Measurements from ENCODE around the gene SEPTIN5.

The SEPTIN5 gene

DNA sequence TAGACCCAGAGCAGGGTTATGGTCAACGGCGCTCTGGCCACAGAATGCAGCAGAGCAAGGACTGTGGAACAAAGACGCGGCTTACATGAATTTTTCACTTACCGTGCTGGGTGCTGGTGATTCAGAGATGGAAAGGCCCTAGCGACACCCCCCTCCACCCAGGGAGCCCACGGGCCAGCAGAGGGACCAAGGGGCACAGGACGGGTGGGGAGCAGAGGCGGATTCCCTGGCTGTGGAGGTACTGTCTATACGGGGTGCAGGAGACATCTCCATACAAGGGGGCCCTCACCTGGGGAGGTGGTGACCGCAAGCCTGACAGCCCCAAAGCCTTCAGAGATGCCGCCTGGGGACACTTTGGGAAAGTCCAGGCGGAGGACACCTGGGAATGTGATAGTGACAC, 1.1 kb upstream of the SEPTIN5 start:
- TF ChIP-seq, protein P1, sequence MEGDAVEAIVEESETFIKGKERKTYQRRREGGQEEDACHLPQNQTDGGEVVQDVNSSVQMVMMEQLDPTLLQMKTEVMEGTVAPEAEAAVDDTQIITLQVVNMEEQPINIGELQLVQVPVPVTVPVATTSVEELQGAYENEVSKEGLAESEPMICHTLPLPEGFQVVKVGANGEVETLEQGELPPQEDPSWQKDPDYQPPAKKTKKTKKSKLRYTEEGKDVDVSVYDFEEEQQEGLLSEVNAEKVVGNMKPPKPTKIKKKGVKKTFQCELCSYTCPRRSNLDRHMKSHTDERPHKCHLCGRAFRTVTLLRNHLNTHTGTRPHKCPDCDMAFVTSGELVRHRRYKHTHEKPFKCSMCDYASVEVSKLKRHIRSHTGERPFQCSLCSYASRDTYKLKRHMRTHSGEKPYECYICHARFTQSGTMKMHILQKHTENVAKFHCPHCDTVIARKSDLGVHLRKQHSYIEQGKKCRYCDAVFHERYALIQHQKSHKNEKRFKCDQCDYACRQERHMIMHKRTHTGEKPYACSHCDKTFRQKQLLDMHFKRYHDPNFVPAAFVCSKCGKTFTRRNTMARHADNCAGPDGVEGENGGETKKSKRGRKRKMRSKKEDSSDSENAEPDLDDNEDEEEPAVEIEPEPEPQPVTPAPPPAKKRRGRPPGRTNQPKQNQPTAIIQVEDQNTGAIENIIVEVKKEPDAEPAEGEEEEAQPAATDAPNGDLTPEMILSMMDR (IDR thresholded peaks at IDR 0.05; ENCODE audit: low read depth, low read length) = no peak
- no peaks in the 10 kb centered on the region for H3K27me3 ChIP-seq (ENCODE audit: insufficient read depth, low read depth, severe bottlenecking)
- no peak overlapping the region for H3K4me3 ChIP-seq (ENCODE audit: low read depth, low read length)
- no peaks in the 10 kb centered on the region for H3K9me3 ChIP-seq (ENCODE audit: severe bottlenecking)
- DNase-seq = no peak
- no peak overlapping the region for H3K27ac ChIP-seq
- peaks cover 7% of the 10 kb centered on the region; the same call in 1 of the 2 replicates for H3K36me3 ChIP-seq

DNA sequence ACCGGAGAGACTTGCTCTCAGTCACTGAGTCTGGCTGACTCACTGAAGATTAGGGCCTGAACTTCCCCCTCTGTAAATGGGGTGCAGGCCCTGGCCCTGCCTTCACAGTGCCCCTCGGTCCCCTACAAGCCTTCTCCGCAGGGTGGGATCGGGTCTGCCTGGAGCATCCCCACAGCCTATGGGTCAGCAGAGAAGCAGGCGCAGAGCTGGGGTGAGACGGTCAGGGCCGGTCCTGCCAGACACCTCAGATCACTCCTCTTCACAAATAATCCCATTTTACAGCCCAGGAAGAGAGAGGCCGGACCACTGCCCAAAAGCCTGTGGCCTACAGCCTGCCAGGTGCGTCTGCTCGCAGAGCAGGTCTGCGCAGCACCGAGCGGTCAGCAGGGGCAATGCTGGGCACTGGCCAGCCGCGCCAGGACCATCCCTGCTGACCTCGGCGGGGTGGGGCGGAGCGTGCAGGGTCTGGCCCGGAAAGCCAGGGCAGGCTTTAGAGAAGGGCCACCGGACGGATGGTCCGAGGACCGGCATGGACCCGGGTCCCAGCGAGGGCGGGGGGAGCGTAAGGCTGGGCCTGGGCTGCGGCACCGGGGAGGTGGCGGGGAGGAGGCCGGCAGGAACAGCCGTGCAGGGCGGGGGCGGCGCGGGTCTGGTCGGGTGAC, 522 bp upstream of the SEPTIN5 start:
- TF ChIP-seq, protein P1 (IDR thresholded peaks at IDR 0.05; ENCODE audit: low read depth, low read length) = 0 out of 2 replicates have a peak, but pooled peaks have one; percentile 13
- Histone ChIP-seq H3K4me3 (ENCODE audit: low read depth, low read length) (peak overlapping the region; percentile 52), H3K27me3 (ENCODE audit: insufficient read depth, low read depth, severe bottlenecking) (no peaks in the 10 kb centered on the region), H3K27ac (peak overlapping the region; percentile 57), H3K9me3 (ENCODE audit: severe bottlenecking) (no peaks in the 10 kb centered on the region), H3K36me3 (peaks cover 7% of the 10 kb centered on the region; the same call in 1 of the 2 replicates)
- DNase-seq = peak; percentile 46

DNA sequence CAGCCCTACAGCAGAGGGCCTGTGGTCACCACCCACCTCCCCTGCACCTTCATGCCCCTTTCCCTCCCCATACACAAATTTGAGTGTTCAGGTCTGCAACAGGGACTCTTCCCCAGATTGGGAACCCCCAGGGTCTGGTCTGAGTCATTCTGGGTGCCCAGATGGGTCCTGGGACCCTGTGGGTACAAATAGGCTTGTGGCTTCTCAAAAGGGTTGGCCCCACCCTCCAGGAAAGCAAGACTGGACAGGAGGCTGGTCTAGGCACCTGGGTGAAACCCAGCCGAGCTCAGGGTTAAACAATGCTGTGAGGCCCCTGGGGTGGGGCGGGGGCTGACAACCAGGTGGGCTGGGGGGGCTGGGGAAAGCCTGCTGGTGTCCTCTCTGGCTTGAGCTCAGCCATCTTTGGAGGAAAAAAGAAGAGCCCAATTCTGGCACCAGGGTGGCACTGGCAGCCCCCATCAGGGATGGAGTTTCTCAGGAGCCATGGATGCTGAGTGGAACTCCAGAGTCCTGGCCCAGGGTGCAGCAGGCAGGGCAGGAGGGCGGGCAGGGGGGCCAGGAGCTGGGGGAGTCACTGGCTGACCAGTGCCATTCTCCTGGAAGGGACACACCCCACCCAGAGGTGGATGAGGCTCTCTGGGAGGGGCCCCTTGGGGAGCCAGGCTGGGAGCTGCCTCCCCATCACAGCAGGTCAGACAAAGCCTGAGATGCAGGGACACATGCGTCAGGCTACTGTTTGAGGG, 1.1 kb downstream of the SEPTIN5 start:
- H3K36me3 ChIP-seq = peaks cover 18% of the 10 kb centered on the region
- no peak for DNase-seq
- TF ChIP-seq, protein P1 (IDR thresholded peaks at IDR 0.05; ENCODE audit: low read depth, low read length) = no peak
- H3K4me3 ChIP-seq (ENCODE audit: low read depth, low read length) = peak overlapping the region; percentile 81
- H3K27ac ChIP-seq = peak overlapping the region; percentile 80; the same call in 1 of the 2 replicates
- no peaks in the 10 kb centered on the region for H3K27me3 ChIP-seq (ENCODE audit: insufficient read depth, low read depth, severe bottlenecking)
- no peaks in the 10 kb centered on the region for H3K9me3 ChIP-seq (ENCODE audit: severe bottlenecking)

DNA sequence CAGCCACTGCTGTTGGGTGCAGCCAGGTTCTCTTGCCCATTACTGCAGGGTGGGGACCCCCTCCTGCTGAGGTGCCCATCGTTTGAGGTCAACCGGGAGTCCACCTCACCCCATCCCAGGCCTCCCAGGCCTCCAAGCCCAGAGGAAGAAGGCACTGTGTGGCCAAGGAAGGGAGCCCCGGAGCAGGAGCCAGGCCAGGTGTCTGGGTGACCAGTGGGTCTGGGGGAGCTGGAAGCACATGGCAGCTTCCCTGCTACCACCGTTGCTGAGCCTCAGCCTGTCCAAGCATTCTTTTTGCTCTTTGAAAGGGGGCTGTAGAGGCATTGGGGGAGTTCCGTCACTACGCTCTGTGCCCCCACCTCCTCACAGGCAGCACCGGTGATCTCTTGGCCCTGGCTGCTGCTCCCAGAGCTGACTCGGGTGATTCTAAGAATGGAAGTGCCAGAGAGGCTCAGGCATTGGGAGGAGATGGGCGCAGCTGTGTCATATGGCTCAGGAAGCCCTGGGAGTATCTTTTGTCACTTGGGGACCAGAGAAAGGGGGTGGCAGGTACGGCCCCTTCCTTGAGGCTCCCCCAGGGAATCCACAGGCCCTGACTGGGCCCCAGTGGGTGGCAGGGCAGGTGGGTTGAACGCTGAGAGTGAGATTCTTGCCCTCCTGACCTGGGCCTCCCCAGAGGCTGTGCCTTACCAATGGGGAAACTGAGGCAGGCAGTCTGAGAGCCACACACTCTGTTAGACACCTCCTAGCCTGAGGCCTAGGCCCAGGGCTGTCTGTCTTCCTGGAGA, 1.9 kb downstream of the SEPTIN5 start:
- H3K27ac ChIP-seq = no peak overlapping the region
- no peaks in the 10 kb centered on the region for H3K27me3 ChIP-seq (ENCODE audit: insufficient read depth, low read depth, severe bottlenecking)
- peaks cover 26% of the 10 kb centered on the region for H3K36me3 ChIP-seq
- H3K9me3 ChIP-seq (ENCODE audit: severe bottlenecking) = no peaks in the 10 kb centered on the region
- H3K4me3 ChIP-seq (ENCODE audit: low read depth, low read length) = no peak overlapping the region
- TF ChIP-seq, protein P1 (IDR thresholded peaks at IDR 0.05; ENCODE audit: low read depth, low read length) = no peak
- no peak for DNase-seq

DNA sequence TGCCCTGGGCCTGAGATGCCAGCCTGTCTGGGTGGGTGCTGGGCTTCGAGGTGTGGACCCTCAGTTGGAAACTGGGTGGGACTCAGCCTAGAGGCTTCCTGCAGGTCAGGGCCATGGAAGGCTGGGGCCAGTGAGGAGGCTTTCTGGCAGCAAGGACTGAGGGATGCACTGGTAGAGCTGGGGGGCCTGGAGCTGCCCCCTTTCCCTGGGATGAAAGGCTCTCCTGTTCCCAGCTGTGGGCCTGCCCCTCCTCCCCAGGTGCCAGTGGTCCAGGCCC, 2.5 kb downstream of the SEPTIN5 start:
- Histone ChIP-seq H3K4me3 (ENCODE audit: low read depth, low read length) (no peak overlapping the region), H3K27ac (no peak overlapping the region), H3K36me3 (peaks cover 30% of the 10 kb centered on the region), H3K9me3 (ENCODE audit: severe bottlenecking) (no peaks in the 10 kb centered on the region), H3K27me3 (ENCODE audit: insufficient read depth, low read depth, severe bottlenecking) (no peaks in the 10 kb centered on the region)
- no peak for DNase-seq
- TF ChIP-seq, protein P1 (IDR thresholded peaks at IDR 0.05; ENCODE audit: low read depth, low read length) = no peak
